Prostate gland (tissue), 2 donors: Measurements from ENCODE around the gene FRMD4A. TPM values are rescaled to one million over a fixed set of nuclear protein-coding genes. Genes with fewer than 3 reads are reported as not detected.

Experiments used
- DNase-seq: peaks from one replicate; pipeline ENCODE4 v3.0.0-alpha.2; 2019; ENCODE audit warnings: low spot score
- H3K27ac ChIP-seq, 2 donors: fragments of 200-600 bp; sonication (generic); 2 replicates each; pipeline ENCODE4 v1.5.1; 2017 to 2019
- H3K27me3 ChIP-seq: fragments of 200-600 bp; sonication (generic); replicated peaks from 2 replicates; pipeline ENCODE4 v1.5.1; 2019; ENCODE audit not compliant: insufficient read depth
- H3K36me3 ChIP-seq, 2 donors: fragments of 200-600 bp; sonication (generic); 1 replicate in 1 of 2; 2 replicates in 1 of 2; pipeline versions ENCODE4 v1.5.1 to v1.8.1; 2017 to 2019
- H3K4me1 ChIP-seq: fragments of 200-600 bp; sonication (generic); replicated peaks from 2 replicates; pipeline ENCODE4 v1.5.1; 2019
- H3K4me3 ChIP-seq, 2 donors: fragments of 200-600 bp; sonication (generic); 2 replicates each; pipeline ENCODE4 v1.5.1; 2017 to 2019
- H3K9me3 ChIP-seq: fragments of 200-600 bp; sonication (generic); 2 replicates; pipeline ENCODE4 v1.5.1; 2017
- POLR2A ChIP-seq: fragments of 450-650 bp; IDR thresholded peaks from one replicate; pipeline ENCODE4 v1.6.1; 2016; ENCODE audit warnings: antibody characterized with exemption, mild to moderate bottlenecking
- POLR2AphosphoS5 ChIP-seq: sonication (generic); formaldehyde crosslinking; IDR thresholded peaks from one replicate; pipeline ENCODE4 v1.6.1; 2017; ENCODE audit warnings: antibody characterized with exemption
- whole genome bisulfite sequencing: methylation state at CpG from one replicate; pipeline ENCODE4 v1.1.5; 2018; 5-methylcytosine and 5-hydroxymethylcytosine counted together
- intact Hi-C: fragments of 100-400 bp; cut with DNase I; formaldehyde crosslinking; loops from one replicate; pipeline ENCODE4 v1.14.2; 2022
- total RNA-seq, 2 donors: library from RNA; depleted of rRNA; stranded (reverse); fragments of >200 nt; gene quantifications; one replicate each; pipeline ENCODE4 v1.1.0, GENCODE V29; 2016
- TF ChIP-seq, protein P1 (sequence below), 4 experiments: fragments of 200-600 bp in 2 of 4; fragments of 450-650 bp in 2 of 4; sonication (generic) in 2 of 4; IDR thresholded peaks; 1 replicate in 3 of 4; 2 replicates in 1 of 4; pipeline ENCODE4 v1.5.1; 2016 to 2019; ENCODE audit warnings: antibody characterized with exemption in 4 of 4, mild to moderate bottlenecking in 2 of 4, moderate library complexity in 2 of 4

FRMD4A gene
- total RNA-seq, 2 donors from 2014 or later, result 38.0 to 53.2 TPM

DNA sequence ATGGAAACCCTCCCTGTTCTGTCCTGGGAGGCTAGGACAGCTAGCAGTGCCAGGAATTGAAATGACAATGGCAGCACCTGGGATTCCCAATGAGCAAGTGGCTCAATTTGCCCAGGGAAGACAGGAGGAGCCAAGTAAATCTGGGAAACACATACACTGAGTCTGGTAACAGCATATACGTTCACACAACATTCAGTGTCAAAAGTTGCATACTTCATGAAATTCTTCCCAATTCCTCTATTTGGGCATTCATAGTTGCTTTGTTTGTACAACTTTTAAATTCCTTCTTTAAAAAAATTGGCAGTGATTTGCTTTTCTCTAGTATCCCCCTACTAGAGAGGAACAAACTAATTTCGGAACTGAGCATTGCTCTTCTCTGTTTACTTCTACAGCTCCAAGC, 2.9 kb upstream of the FRMD4A start:
- Histone ChIP-seq H3K9me3 (no peaks in the 10 kb centered on the region), H3K36me3 (no peaks in the 10 kb centered on the region), H3K4me3 (no peak overlapping the region), H3K27ac (no peak overlapping the region), H3K4me1 (no peaks in the 10 kb centered on the region), H3K27me3 (no peaks in the 10 kb centered on the region)
- no peak for DNase-seq
- intact Hi-C loops, result no loop called here
- TF ChIP-seq POLR2A (no peak), POLR2AphosphoS5 (no peak)
- TF ChIP-seq, protein P1, sequence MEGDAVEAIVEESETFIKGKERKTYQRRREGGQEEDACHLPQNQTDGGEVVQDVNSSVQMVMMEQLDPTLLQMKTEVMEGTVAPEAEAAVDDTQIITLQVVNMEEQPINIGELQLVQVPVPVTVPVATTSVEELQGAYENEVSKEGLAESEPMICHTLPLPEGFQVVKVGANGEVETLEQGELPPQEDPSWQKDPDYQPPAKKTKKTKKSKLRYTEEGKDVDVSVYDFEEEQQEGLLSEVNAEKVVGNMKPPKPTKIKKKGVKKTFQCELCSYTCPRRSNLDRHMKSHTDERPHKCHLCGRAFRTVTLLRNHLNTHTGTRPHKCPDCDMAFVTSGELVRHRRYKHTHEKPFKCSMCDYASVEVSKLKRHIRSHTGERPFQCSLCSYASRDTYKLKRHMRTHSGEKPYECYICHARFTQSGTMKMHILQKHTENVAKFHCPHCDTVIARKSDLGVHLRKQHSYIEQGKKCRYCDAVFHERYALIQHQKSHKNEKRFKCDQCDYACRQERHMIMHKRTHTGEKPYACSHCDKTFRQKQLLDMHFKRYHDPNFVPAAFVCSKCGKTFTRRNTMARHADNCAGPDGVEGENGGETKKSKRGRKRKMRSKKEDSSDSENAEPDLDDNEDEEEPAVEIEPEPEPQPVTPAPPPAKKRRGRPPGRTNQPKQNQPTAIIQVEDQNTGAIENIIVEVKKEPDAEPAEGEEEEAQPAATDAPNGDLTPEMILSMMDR (IDR thresholded peaks at IDR 0.05), result no peak
- WGBS, result 86% methylated on average over 2 of the region's 2 CpGs

DNA sequence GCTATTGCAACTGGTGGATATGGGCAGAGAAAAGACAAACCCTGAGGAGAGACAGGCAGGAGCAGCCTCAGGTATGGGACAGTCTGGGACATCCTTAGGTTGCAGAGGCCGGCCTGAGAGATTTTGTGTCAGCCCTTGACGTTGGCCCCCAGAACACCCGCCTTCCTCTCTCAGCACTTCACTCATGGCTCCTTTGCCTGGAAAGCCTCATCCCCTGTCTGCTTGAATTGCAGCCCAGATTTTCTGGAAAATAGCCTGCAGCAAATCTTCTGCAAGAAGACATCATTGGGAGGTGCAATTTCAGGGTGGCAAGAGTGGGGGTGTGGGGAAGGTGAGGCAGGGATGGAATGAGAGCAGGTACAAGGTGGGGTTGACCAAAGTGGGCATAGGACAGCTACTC, 2.2 kb upstream of the FRMD4A start:
- H3K27ac ChIP-seq, result no peak overlapping the region
- WGBS, result 77% methylated on average over 3 of the region's 3 CpGs
- TF ChIP-seq POLR2A, result no peak
- no peak for TF ChIP-seq POLR2AphosphoS5
- TF ChIP-seq, protein P1 (IDR thresholded peaks at IDR 0.05), result no peak
- no peaks in the 10 kb centered on the region for H3K36me3 ChIP-seq
- no peaks in the 10 kb centered on the region for H3K9me3 ChIP-seq
- no peaks in the 10 kb centered on the region for H3K4me1 ChIP-seq
- no peak for DNase-seq
- intact Hi-C loops, result no loop called here
- H3K27me3 ChIP-seq, result no peaks in the 10 kb centered on the region
- H3K4me3 ChIP-seq, result no peak overlapping the region

DNA sequence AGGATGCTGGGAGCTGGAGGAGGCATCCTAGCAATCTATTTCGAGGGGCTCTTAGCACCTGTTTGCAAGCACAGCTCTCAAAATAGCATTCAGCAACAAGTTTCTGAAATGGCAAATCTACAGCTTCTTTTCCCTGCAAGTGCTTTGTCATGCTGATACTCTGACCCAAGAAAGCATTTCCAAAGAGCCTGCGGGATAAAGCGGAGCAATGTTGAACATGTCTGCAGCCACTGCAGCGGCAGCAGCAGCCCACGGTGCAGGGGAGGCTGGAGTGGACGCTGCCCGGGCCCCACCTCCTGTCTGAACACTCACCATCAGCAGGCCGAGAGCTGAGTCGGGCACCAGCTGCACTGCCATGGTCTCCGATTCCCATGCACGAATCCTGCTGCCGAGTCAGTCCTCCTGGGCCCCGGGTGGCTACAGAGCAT, 964 bp downstream of the FRMD4A start:
- H3K27me3 ChIP-seq, result no peaks in the 10 kb centered on the region
- no peaks in the 10 kb centered on the region for H3K9me3 ChIP-seq
- no peaks in the 10 kb centered on the region for H3K4me1 ChIP-seq
- intact Hi-C loops, result no loop called here
- TF ChIP-seq, protein P1 (IDR thresholded peaks at IDR 0.05), result no peak
- TF ChIP-seq POLR2A, result no peak
- TF ChIP-seq POLR2AphosphoS5, result no peak
- no peak overlapping the region for H3K4me3 ChIP-seq
- H3K36me3 ChIP-seq, result no peaks in the 10 kb centered on the region
- H3K27ac ChIP-seq, result no peak overlapping the region
- WGBS, result 68% methylated on average over 13 of the region's 13 CpGs
- no peak for DNase-seq

DNA sequence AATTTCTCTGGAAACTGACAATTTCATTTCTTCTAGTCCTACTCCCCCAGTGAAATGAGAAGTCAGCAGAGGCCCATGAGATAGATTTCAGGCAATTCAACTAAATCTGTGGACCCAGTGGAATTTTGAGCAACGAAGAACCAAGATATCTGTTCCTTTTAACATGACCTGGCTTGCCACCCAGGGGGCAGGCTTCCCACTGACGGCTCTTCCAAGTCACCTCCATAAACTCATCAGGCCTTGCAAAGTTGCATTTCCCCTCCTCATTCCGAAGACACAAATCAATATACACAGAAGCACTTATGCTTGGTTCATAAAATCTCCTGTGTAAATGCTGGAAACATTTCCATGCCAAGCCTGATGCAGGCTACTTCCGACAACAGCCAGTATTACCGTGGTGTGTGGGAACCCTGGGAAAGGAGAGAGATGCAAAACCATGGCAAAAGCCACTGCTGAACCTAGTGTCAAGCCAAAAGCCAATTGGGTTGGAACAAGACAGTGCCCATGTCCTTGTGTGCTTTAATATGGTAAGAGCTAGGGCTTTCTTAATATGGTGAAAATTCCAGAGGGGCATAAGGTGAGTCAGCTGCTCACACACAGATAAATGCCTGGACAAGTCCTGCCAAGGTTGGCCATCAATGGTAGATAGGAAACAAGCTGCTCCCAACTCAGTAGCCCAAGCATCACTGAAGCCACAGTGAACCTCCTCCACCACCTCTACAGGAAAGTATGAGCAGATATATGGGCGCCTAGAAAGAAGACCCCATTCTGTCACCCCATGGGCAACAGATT, 1.6 kb downstream of the FRMD4A start:
- H3K9me3 ChIP-seq, result no peaks in the 10 kb centered on the region
- no peaks in the 10 kb centered on the region for H3K4me1 ChIP-seq
- intact Hi-C loops, result no loop called here
- no peak for DNase-seq
- 59% methylated on average over 6 of the region's 6 CpGs for WGBS
- H3K36me3 ChIP-seq, result no peaks in the 10 kb centered on the region
- H3K27me3 ChIP-seq, result no peaks in the 10 kb centered on the region
- TF ChIP-seq, protein P1 (IDR thresholded peaks at IDR 0.05), result no peak
- TF ChIP-seq POLR2A (no peak), POLR2AphosphoS5 (no peak)
- H3K27ac ChIP-seq, result no peak overlapping the region
- no peak overlapping the region for H3K4me3 ChIP-seq

DNA sequence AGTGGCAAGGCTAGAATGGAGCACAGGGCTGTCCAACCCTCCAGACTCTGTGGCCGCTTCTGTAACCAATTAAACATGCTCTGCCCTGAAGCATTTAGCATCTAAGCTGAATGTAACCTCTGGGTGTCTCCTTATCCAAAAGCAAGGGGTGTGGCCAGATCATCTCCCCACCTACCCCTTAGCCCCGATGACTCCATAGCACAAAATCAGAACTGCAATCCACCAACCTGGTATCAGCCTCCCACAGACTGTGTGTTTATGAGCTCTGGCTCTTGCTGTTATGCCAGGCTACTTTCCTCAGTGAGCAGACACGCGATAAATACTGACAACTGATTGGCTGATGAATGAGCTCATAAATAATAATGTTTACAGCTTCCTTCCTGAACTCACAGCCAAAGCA, 3.2 kb downstream of the FRMD4A start:
- Histone ChIP-seq H3K27ac (no peak overlapping the region), H3K27me3 (no peaks in the 10 kb centered on the region), H3K9me3 (no peaks in the 10 kb centered on the region), H3K36me3 (no peaks in the 10 kb centered on the region), H3K4me3 (no peak overlapping the region), H3K4me1 (no peaks in the 10 kb centered on the region)
- DNase-seq, result no peak
- WGBS, result 33% methylated on average over 4 of the region's 4 CpGs
- intact Hi-C loops, result no loop called here
- TF ChIP-seq POLR2AphosphoS5 (no peak), POLR2A (no peak)
